AG20443 (cell line): ENCODE results near the gene CNST.
A peak's percentile ranks its signal among the peaks of the same experiment; 100 is the strongest.
"Not testable (repeated sequence)": the region's sequence is repeated elsewhere in the genome, so short reads cannot be mapped to it uniquely, and the experiment has no call there.

Experiments
- DNase-seq: peaks from one replicate; pipeline ENCODE4 v3.0.0; 2012; ENCODE audit warnings: low spot score, mixed read lengths

Gene CNST

GRCh38 chr1:246559310-246559709, 6.9 kb upstream of the CNST start:
- no peak for DNase-seq

- not testable (repeated sequence) for DNase-seq
Observed at GRCh38 chr1:246560833-246561232, 5.4 kb upstream of the CNST start.

DNA sequence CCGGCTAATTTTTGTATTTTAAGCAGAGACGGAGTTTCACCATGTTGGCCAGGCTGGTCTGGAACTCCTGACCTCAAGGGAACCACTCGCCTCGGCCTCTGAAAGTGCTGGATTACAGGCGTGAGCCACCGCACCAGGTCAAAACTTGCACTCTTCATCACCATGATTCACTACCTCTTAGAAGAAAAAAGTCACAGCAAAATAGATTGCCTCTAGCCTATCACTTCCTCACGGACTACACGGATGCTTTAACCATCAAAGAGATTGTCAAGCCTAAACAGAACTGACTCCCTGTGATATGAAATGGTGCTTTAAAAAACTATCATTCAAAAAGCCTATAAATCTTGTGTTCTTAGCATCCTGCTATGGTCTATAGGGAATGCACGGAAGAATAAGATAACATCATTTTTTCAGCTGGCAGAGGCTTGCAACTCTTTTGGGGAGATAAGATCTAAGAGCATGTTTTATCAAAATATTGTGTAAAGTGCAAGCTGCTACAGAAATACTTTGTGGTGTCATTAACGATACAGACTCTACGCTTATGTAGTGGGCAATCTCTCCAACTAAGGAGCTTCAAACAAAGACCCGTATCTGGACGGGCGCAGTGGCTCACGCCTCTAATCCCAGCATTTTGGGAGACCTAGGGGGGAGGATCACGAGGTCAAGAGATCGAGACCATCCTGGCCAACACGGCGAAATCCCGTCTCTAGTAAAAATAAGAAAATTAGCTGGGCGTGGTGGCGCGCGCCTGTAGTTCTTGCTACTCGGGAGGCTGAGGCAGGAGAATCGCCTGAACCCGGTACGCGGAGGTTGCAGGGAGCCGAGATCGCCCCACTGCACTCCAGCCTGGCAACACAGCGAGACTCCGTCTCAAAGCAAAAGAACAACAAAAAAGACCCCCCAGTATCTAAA, 1.2 kb upstream of the CNST start:
- no peak for DNase-seq

DNA sequence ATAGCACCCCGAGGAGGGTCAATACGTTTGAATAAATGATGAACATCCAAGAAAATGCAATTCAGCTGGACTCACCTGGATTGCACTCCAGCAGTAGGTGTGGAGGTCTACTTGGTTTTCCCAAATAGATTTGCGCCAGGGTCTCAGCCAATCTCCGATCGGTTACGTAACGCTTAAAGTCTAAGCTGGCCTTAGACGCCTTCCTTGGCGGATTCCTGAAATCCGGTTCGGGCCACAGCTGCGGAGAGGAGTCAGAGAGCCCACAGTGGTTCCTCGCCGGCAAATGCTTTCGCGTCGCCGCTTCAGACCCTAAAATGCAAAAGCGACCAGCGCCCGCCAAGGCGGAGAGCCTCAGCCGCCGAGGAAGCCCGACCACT, 517 bp upstream of the CNST start:
- DNase-seq: no peak

DNA sequence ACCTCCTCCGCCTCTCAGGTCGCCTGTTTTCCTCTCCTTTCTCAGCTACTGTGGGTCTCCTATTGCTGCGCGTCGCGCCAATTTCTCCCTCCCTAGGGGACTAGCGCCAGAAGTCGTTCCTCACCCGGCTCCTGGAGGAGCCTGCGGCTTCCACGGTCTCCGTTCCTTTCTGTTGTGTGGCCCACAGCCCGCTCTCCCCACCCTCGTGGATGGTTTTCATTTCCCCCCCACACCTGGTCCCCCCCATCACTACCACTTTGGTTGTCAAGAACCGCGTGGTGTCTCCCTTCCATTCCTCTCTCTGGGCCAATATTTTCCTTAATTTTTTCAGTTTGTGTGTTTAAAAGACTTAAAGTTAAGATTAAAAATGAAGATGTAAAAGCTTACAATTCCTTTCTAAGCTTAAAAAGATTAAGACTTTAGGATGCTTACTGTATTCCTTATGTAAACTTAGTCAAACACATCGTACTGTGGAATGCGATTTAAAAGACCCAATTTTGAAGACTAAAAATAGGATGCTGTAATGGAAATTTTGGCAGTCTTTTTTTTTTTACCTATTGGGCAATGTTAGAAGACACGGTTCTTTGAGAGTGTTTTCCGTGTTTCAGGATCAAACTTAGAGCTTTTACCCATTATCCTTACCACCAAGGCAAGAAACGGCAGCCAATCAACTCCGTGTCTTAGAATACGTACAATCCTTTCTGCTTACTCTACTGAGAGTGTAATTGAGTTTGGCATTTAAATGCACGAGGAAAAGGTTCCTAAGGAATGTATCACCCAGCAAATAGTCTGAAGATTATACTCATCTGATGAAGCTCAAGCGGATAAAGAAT, 773 bp downstream of the CNST start:
- peak; percentile 50 for DNase-seq

- DNase-seq: no peak
Observed at GRCh38 chr1:246567646-246568235, 1.5 kb downstream of the CNST start.

GRCh38 chr1:246569248-246570238, 3.3 kb downstream of the CNST start:
- no peak for DNase-seq

GRCh38 chr1:246571309-246571708, 5.1 kb downstream of the CNST start:
- DNase-seq: not testable (repeated sequence)

DNA sequence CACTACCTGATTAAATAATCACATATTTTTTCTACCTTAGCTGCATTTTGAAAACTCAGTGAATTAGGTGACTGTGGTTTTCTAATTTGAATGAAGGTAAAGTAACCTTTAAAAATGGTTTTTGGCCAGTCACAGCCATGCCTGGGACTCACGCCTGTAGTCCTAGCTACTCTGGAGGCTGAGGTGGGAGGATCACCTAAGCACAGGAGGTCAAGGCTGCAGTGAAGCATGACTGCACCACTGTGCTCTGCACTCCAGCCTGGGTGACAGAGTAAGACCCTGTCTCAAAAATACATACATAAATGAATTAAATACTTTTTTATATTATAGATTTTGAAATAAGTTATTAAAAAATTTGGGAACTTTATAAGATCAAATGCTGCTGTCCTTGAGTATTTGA, 5.7 kb downstream of the CNST start:
- DNase-seq: no peak

DNA sequence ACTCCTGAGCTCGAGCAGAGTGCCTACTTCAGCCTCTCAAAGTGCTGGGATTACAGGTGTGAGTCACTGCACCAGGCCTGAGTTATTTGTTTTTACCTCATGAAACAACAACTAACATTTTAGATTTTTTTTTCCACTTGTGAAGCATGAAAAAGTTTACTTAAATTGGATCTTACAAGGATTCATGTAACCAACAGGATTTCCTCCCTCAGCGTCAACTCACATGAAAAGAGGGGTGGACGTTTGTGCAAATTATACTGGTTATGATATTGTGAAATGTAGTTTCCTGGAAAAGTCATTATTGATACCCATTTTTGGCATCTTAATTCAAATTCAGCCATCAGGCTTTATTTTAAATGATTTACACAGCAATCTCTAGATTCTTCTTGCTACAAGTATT, 6.5 kb downstream of the CNST start:
- no peak for DNase-seq

- no peak for DNase-seq
Observed at GRCh38 chr1:246573491-246573890, 7.2 kb downstream of the CNST start.

DNA sequence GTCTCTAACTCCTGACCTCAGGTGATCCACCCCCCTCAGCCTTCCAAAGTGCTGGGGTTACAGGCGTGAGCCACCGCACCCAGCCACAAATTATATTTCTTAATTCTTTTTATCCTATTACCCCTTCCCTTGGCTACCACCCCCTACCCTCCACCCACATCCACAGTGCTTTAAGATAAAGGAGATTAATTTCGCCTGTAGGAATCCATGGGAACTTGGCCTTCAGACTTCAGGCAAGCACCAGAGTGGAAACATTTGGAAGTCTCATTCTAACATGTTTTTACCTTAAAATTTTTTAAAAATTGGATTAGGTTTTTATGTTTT, 10.4 kb downstream of the CNST start:
- no peak for DNase-seq

DNA sequence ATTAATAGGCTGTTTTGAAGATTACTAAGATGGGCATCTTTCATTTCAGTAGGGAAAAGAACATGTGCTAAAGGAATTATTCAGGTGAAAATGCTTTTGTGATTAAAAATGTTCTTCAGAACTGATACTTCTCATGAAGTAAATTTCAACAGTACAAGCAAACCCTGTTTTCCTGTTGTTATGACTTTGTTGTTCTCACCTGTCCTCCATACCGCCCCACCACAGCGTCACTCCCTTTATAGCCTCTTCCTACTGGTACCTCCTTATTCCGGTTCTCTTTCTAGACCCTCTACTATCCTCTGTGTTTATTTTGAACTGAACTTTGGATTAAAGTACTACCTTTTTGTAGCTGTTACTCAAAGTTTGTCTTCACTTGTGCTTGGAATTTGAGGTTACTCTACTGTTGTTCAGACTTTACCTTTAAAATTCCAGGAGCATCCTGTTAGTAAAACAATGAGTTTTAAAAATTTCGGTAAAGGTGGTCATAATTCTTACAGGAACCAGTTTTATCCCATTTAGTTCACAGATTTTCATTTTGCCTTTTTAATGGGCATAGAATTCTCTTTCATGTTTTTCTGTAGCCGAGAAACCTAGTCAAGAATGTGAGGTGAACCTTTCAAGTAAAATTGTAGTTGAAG, 10.9 kb downstream of the CNST start:
- DNase-seq: no peak

GRCh38 chr1:246577720-246578106, 11.5 kb downstream of the CNST start:
- DNase-seq: no peak

DNA sequence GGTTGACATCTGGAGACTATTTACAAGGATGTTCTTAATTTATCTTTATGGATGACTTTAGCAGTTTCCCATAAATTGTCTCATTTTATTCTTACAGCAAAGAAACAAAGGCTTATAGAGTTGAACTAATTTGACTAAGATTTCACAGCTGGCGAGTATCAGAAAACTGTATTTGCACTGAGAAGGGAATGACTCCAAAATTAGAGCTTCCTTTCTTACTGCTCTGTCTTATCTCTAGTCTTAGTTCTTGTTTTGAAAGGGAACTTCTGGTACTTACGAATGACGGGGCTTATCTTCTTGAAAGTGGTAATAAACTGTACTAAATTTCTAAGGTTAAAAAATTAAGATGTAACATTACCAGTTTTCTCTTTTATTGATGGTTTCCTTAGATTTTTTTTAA, 13.6 kb downstream of the CNST start:
- DNase-seq: no peak

DNA sequence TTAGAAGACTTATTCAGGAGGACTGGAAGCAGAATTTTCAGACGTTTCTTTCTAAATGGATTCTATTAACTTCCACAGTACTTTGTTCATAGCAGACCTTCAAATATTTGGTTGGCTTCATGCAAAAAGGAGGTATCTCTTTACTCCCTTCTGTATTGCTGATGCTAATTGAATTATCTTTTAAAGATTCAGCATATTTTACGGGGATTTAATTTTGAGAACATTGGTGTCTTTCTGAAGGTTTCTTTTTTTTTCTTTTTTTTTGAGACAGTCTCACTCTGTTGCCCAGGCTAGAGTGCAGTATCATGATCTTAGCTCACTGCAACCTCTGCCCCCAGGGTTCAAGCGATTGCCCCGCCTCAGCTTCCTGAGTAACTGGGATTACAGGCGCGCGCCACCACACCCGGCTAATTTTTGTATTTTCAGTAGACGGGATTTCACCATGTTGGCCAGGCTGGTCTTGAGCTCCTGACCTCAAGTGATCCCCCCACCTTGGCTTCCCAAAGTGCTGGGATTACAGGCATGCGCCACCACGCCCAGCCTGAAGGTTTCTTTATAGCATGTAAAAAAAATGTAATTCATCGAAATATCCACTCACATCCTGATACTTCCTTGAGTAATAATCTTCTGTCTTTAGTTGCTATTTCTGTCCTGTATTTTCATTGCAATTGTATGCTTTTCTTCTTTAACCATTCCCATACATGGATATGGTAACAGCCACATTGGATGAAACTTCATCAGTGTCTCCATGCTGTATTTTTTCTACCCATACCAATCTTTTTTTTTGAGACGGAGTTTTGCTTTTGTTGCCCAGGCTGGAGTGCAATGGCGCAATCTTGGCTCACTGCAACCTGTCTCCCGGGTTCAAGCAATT, 14.5 kb downstream of the CNST start:
- no peak for DNase-seq

DNA sequence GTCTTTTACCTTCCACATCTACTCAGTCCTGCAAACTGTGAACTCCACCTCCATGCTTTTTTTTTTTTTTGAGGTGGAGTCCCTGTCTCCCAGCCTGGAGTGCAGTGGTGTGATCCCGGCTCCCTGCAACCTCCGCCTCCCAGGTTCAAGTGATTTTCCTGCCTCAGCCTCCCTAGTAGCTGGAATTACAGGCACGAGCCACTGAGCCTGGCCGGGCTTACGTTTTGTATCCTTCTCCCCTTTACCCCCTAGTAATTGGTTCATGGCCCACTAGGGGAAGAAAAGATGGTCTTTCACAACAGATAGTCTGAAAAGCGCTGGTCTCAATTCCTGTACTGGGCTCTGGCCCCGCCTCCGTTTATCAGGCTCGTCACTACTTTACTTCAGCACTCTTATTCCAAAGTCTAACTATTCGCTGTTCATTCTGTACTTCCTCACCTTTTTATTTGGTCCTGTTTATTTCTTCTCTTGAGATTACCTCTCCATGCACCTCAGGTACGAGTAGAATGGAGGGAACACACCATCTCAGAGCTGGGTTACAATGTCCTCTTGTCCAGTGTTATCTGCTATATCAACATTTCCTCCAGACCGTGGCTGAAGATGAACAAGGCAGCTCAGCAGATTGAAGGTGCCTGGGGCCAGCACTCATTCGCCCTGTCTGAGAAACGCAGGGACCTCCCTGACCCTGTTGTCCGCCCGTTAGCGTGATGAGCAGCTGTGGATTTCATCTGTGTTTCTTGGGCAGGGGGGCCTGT, 16.2 kb downstream of the CNST start:
- DNase-seq: no peak

DNA sequence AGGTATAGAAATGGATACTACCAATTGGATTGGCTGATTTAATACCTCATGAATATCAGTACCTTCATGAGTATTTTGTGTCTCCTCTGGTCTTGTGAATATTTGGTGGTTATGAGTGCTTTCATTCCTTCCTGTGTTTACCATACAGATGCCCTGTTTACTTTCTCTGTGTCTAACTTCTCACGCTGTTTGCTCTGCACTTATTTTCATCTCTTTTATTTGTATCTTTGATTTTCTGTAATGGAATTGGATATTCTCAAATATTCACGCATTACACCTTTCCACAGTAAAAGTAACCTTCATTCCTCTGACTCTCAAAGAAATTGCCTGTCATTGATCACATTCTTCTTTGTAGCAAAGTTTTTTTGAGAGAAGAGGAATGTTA, 16.8 kb downstream of the CNST start:
- no peak for DNase-seq

DNA sequence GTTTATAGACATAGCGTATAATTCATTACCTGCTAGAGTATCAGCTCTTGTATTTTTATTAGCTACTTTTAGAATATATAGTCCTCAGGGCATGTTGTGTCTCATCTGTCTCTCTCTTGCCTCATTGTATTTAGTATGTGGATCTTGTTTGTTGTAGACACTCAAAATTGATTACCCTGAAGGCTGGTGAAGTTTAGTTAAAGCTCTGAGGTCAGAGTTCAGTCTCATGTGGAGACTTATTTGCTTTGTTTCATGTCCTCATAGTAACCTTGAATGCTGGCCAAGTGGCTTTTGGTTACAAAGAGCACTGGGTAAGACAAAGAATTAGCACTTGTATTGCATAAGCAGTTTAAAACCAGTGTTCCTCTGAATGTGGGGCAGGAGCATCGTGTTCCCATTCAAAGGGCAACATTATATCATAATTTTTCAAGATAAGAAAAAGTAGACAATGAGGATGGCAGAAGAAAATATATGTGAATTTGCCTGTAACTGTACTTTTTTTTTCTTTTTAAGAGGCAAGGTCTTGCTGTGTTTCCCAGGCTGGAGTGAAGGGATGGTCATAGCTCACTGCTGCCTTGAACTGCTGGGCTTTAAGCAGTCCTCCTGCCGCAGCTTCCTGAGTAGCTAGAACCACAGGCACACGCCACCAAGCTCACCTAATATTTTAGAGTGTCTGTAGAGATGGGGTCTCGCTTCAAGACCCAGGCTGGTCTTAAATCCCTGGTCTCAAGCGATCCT, 17.4 kb downstream of the CNST start:
- DNase-seq: peak; percentile 32
